Neural cell (in vitro differentiated cells): ENCODE results near the gene NOC2L. TPM values are rescaled to one million over a fixed set of nuclear protein-coding genes. Genes with fewer than 3 reads are reported as not detected.
"Not testable (repeated sequence)": the region's sequence is repeated elsewhere in the genome, so short reads cannot be mapped to it uniquely, and the experiment has no call there.

Experiments
- H2AFZ ChIP-seq: fragments of 200-600, 300-800 bp; sonication (generic), shearing (Covaris generic); 2 replicates; pipeline ENCODE4 v1.6.0; 2014; ENCODE audit warnings: low read depth, mild to moderate bottlenecking, antibody characterized with exemption, low read length, moderate library complexity
- H3F3A ChIP-seq: fragments of 200-600 bp; shearing (Covaris generic); 2 replicates; pipeline ENCODE4 v1.6.1; 2016; ENCODE audit warnings: mild to moderate bottlenecking, moderate library complexity, mixed read lengths, antibody characterized with exemption, low read length; ENCODE audit not compliant: insufficient read depth, poor library complexity, severe bottlenecking
- H3K27ac ChIP-seq: fragments of 200-600, 300-800 bp; sonication (generic), shearing (Covaris generic); 2 replicates; pipeline ENCODE4 v1.5.1; 2014; ENCODE audit warnings: mild to moderate bottlenecking, low read length, moderate library complexity
- H3K27me3 ChIP-seq: fragments of 300-800, 200-600 bp; sonication (generic), shearing (Covaris generic); 2 replicates; pipeline ENCODE4 v1.6.0; 2014; ENCODE audit warnings: mild to moderate bottlenecking, low read depth, low read length, moderate library complexity; ENCODE audit not compliant: insufficient read depth
- H3K36me3 ChIP-seq: fragments of 300-800, 200-600 bp; sonication (generic), shearing (Covaris generic); 2 replicates; pipeline ENCODE4 v1.5.1; 2014; ENCODE audit warnings: mild to moderate bottlenecking, antibody characterized with exemption, low read length, moderate library complexity; ENCODE audit not compliant: insufficient read depth
- H3K4me2 ChIP-seq: fragments of 300-800, 200-600 bp; sonication (generic), shearing (Covaris generic); 2 replicates; pipeline ENCODE4 v1.6.0; 2014; ENCODE audit warnings: mild to moderate bottlenecking, low read length
- H3K4me3 ChIP-seq: fragments of 300-800, 200-600 bp; sonication (generic), shearing (Covaris generic); 2 replicates; pipeline ENCODE4 v1.5.1; 2014; ENCODE audit warnings: mild to moderate bottlenecking, low read length, moderate library complexity
- H3K79me2 ChIP-seq: fragments of 200-600 bp; shearing (Covaris generic); replicated peaks from 2 replicates; pipeline ENCODE4 v1.6.0; 2014; ENCODE audit warnings: mild to moderate bottlenecking, low read length, moderate library complexity; ENCODE audit not compliant: insufficient read depth
- H3K9ac ChIP-seq: fragments of 300-800, 200-600 bp; sonication (generic), shearing (Covaris generic); 2 replicates; pipeline ENCODE4 v1.6.1; 2016; ENCODE audit warnings: mild to moderate bottlenecking, low read length, mixed read lengths
- H3K9me2 ChIP-seq: fragments of 200-600 bp; shearing (Covaris generic); 2 replicates; pipeline ENCODE4 v1.6.1; 2016; ENCODE audit warnings: mild to moderate bottlenecking, low read length, mixed read lengths; ENCODE audit not compliant: insufficient read depth
- H3K9me3 ChIP-seq: fragments of 200-600, 300-800 bp; sonication (generic), shearing (Covaris generic); 2 replicates; pipeline ENCODE4 v1.6.1; 2016; ENCODE audit warnings: mild to moderate bottlenecking, mixed run types, low read length, moderate library complexity, mixed read lengths
- H4K20me1 ChIP-seq: fragments of 200-600 bp; shearing (Covaris generic); 2 replicates; pipeline ENCODE4 v1.6.1; 2016; ENCODE audit warnings: mild to moderate bottlenecking, mixed run types; ENCODE audit not compliant: insufficient read depth
- EP300 ChIP-seq: fragments of 450-650 bp; conservative IDR thresholded peaks from 2 replicates; pipeline ENCODE4 v1.6.1; 2014; ENCODE audit warnings: antibody characterized with exemption, mild to moderate bottlenecking, moderate library complexity; ENCODE audit not compliant: poor library complexity, severe bottlenecking
- EZH2 ChIP-seq: fragments of 200-600, 300-800 bp; shearing (Covaris generic), sonication (generic); IDR thresholded peaks from 2 replicates; pipeline ENCODE4 v1.6.1; 2014; ENCODE audit warnings: antibody characterized with exemption, low read length, borderline replicate concordance, mild to moderate bottlenecking; ENCODE audit not compliant: insufficient read depth, poor library complexity, severe bottlenecking
- MXI1 ChIP-seq: fragments of 450-650 bp; conservative IDR thresholded peaks from 2 replicates; pipeline ENCODE4 v1.6.1; 2014; ENCODE audit warnings: antibody characterized with exemption, mild to moderate bottlenecking; ENCODE audit not compliant: poor library complexity, severe bottlenecking
- POLR2AphosphoS5 ChIP-seq: IDR thresholded peaks from 2 replicates; pipeline ENCODE4 v1.6.1; 2012
- RAD21 ChIP-seq: fragments of 450-650 bp; conservative IDR thresholded peaks from 2 replicates; pipeline ENCODE4 v1.6.1; 2014; ENCODE audit warnings: antibody characterized with exemption, mild to moderate bottlenecking, moderate library complexity
- SMC3 ChIP-seq: fragments of 450-650 bp; conservative IDR thresholded peaks from 2 replicates; pipeline ENCODE4 v1.6.1; 2014; ENCODE audit warnings: antibody characterized with exemption, mild to moderate bottlenecking, moderate library complexity; ENCODE audit not compliant: poor library complexity
- TAF1 ChIP-seq: IDR thresholded peaks from 2 replicates; pipeline ENCODE4 v1.6.1; 2012; ENCODE audit warnings: low read depth
- polyA plus RNA-seq: library from polyadenylated mRNA; depleted of rRNA; stranded (reverse); fragments of >200 nt; gene quantifications from 2 replicates; pipeline ENCODE4 v1.2.3, GENCODE V29; 2014
- TF ChIP-seq, protein P1 (sequence below): IDR thresholded peaks from 2 replicates; pipeline ENCODE4 v1.6.1; 2012; ENCODE audit warnings: borderline replicate concordance
- TF ChIP-seq, protein P2 (sequence below): fragments of 450-650 bp; IDR thresholded peaks from 2 replicates; pipeline ENCODE4 v1.5.1; 2014; ENCODE audit warnings: antibody characterized with exemption, mild to moderate bottlenecking, moderate library complexity; ENCODE audit not compliant: poor library complexity, severe bottlenecking

The NOC2L gene
- polyA plus RNA-seq, 1 donor from 2014 or later = 77.2 TPM

GRCh38 chr1:950268-950667, 8.8 kb downstream of the NOC2L start:
- Histone ChIP-seq H3K9me2 (no peaks in the 10 kb centered on the region), H3K36me3 (peaks cover 4% of the 10 kb centered on the region), H3K9ac (no peak overlapping the region), H3K27ac (no peak overlapping the region), H3K79me2 (no peaks in the 10 kb centered on the region), H4K20me1 (no peaks in the 10 kb centered on the region), H3K4me3 (no peak overlapping the region), H3F3A (no peaks in the 10 kb centered on the region), H2AFZ (no peak overlapping the region), H3K27me3 (no peaks in the 10 kb centered on the region), H3K4me2 (no peak overlapping the region), H3K9me3 (no peaks in the 10 kb centered on the region)
- TF ChIP-seq RAD21 = no peak

DNA sequence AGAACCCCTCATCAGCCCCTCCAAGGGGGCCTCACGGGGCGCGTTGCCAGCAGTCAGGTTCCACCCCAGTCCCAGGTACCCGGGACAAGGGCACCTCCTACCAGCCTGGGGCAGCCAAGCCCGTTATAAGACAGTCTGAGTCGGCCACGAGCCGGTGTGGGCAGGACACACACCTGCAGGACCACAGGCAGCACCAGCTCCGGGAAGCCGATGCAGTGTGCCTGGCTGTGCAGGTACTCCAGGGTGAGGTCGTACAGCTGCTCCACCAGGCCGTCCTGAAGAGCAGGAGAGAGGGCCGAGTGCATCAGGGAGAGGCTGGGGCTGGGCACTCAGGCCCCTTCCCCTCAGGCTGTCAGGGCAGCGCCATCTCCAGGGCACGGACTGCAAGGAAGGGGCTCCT, 11.1 kb downstream of the NOC2L start:
- no peaks in the 10 kb centered on the region for H3F3A ChIP-seq
- no peak overlapping the region for H2AFZ ChIP-seq
- H3K9me3 ChIP-seq = no peaks in the 10 kb centered on the region
- H3K9me2 ChIP-seq = no peaks in the 10 kb centered on the region
- H3K9ac ChIP-seq = no peak overlapping the region
- H3K4me3 ChIP-seq = no peak overlapping the region
- H4K20me1 ChIP-seq = no peaks in the 10 kb centered on the region
- H3K4me2 ChIP-seq = no peak overlapping the region
- no peaks in the 10 kb centered on the region for H3K79me2 ChIP-seq
- H3K27me3 ChIP-seq = peaks cover 7% of the 10 kb centered on the region
- TF ChIP-seq POLR2AphosphoS5 = no peak
- no peak for TF ChIP-seq TAF1
- TF ChIP-seq EP300 = no peak
- no peak for TF ChIP-seq EZH2
- TF ChIP-seq, protein P1, sequence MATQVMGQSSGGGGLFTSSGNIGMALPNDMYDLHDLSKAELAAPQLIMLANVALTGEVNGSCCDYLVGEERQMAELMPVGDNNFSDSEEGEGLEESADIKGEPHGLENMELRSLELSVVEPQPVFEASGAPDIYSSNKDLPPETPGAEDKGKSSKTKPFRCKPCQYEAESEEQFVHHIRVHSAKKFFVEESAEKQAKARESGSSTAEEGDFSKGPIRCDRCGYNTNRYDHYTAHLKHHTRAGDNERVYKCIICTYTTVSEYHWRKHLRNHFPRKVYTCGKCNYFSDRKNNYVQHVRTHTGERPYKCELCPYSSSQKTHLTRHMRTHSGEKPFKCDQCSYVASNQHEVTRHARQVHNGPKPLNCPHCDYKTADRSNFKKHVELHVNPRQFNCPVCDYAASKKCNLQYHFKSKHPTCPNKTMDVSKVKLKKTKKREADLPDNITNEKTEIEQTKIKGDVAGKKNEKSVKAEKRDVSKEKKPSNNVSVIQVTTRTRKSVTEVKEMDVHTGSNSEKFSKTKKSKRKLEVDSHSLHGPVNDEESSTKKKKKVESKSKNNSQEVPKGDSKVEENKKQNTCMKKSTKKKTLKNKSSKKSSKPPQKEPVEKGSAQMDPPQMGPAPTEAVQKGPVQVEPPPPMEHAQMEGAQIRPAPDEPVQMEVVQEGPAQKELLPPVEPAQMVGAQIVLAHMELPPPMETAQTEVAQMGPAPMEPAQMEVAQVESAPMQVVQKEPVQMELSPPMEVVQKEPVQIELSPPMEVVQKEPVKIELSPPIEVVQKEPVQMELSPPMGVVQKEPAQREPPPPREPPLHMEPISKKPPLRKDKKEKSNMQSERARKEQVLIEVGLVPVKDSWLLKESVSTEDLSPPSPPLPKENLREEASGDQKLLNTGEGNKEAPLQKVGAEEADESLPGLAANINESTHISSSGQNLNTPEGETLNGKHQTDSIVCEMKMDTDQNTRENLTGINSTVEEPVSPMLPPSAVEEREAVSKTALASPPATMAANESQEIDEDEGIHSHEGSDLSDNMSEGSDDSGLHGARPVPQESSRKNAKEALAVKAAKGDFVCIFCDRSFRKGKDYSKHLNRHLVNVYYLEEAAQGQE = no peak
- TF ChIP-seq RAD21 = no peak
- TF ChIP-seq MXI1 = no peak
- TF ChIP-seq SMC3 = no peak
- TF ChIP-seq, protein P2, sequence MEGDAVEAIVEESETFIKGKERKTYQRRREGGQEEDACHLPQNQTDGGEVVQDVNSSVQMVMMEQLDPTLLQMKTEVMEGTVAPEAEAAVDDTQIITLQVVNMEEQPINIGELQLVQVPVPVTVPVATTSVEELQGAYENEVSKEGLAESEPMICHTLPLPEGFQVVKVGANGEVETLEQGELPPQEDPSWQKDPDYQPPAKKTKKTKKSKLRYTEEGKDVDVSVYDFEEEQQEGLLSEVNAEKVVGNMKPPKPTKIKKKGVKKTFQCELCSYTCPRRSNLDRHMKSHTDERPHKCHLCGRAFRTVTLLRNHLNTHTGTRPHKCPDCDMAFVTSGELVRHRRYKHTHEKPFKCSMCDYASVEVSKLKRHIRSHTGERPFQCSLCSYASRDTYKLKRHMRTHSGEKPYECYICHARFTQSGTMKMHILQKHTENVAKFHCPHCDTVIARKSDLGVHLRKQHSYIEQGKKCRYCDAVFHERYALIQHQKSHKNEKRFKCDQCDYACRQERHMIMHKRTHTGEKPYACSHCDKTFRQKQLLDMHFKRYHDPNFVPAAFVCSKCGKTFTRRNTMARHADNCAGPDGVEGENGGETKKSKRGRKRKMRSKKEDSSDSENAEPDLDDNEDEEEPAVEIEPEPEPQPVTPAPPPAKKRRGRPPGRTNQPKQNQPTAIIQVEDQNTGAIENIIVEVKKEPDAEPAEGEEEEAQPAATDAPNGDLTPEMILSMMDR = no peak
- no peak overlapping the region for H3K27ac ChIP-seq
- peaks cover 4% of the 10 kb centered on the region for H3K36me3 ChIP-seq

DNA sequence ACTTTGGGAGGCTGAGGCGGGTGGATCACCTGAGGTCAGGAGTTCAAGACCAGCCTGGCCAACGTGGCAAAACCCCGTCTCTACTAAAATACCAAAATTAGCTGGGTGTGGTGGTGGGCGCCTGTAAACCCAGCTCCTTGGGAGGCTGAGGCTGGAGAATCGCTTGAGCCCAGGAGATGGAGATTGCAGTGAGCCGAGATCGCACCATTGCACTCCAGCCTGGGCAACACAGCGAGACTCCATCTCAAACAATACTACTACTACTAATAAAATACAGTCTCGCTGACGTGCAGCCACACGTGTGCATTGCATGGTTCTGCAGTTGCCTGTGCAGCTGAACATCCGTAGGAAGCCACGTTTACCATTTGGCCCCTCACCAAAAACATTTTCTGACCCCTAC, 12.2 kb downstream of the NOC2L start:
- H3K4me2 ChIP-seq, H2AFZ ChIP-seq, H3K9me2 ChIP-seq, H3K36me3 ChIP-seq, H4K20me1 ChIP-seq, H3K9ac ChIP-seq, H3K9me3 ChIP-seq, H3F3A ChIP-seq, H3K27ac ChIP-seq, H3K4me3 ChIP-seq, H3K79me2 ChIP-seq: not testable (repeated sequence)
- peaks cover 16% of the 10 kb centered on the region for H3K27me3 ChIP-seq
